ENCODE data around the gene DDX42.

The DDX42 gene

DNA sequence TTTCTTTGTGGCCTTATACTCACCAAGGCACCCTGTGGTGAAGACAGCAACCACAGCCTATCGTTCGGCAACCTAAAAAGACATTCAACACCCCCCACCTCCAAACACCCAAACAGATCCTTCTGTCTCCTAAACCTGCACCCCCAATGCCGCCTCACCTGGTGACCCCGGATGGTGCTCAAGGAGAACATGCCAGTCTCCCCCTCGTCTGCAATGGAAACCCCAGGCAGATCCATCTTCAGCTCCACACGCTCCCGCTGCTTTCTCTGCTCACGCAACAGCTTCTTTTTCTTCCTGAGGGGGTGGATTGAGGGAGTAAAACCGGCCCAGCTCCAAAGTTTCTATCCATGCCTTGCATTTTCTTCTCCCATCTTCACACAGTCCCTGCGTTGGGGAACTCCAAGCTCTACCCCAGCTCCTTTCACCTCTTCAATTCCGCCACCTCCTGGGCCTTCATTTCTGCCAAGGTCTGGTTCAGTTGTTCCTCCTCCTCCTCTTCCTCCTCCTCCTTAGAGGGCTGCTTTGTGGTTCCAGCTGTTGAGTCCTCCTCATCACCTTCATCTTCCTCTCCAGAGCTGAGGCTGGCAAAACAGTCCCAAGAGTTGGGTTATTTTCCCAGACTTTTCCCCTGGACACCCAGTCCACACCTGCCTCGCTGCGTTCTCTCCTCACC lies 49.8 kb downstream of the DDX42 start:
- no peak for DNase-seq

DNA sequence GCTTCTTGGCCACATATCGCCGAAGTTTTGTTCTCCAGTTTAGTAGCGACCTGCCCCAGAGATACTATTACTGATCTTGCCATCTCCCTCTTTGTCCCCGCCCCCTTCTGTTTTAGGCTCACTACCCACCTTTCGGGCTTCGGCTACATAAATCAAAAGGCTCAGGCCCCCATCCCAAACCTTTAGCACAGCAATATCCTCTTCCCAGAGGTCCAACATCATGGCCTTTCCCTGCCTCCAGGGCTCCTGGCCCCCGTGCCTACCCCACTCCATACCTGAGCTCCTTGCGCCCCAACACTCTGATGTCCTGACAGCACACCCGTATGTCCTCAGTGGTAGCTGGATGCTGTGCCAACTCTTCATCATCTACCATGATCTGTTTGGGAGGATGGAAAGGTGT lies 50.4 kb downstream of the DDX42 start:
- no peak for DNase-seq

DNA sequence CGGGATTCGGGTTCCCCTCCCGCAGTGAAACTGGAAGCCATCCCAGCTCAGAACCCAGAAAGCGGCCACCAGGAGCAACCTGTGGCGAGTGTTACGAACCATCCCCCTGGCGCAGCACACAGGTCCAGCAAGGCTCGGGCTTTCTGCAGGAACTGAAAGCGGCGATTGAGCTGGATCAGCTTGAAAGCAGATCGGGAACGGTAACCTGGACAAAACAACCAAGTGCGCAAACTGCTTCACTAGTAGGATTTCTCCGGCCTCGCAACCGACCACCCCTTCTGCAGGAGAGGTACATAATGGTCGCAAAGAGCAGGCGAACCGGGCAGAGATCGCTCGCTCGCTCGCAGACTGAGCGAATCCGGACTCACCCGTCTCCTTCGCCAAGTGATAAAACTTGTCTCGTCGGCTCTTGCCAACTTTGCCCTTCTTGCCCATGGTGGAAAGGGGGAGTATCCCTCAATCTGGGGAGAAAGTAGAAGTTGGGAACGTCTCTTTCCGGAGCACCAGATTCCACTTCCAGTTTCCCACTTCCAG lies 52.6 kb downstream of the DDX42 start:
- no peak for DNase-seq

DNA sequence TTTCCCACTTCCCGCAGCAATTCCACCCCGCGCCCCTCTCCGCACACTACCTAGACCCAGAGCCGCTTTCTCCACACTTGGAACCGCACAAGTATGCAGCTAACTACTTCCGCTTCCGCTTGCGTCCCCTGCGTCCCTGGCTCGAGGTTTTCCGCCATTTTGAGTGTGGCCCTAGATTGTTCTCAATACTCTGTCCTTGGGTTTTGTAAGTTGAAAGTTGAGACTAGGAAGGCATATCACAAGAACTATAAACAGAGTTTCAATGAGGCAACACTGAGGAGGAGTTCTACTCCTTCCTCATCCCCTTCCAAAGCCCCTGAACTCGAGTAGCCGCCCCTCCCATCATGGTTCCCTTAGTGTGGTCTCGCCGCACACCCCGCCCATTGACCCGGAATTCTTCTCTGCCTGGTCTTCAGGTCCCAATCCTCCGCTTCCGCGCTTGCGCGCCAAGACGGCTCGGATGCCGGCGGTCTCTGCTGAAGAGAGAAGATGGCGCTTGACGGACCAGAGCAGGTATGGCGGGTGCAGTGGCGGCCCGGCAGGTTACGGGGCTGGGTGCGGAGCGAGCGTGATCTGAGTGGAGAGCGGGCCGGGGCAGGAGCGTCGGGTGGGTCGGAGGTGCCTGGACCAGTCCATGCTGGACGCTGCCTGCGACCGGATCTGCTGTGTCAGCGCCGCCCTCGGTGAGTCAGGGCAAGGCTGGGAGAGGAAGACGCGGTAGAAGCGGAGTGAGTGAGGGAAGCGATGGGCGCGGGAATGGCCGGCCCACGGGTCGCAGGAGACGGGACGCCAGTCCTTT lies 53.2 kb downstream of the DDX42 start, which contains the start of the genes FTSJ3 and PSMC5:
FTSJ3 (minus strand) TSS at position 662 of the 799 bp plus-strand sequence. CDS start 761 bp downstream, outside the sequence.
PSMC5 (plus strand) TSS at position 430 of the 799 bp plus-strand sequence; CDS start at position 490, 60 bp downstream.
- peak; percentile 97 for DNase-seq

DNA sequence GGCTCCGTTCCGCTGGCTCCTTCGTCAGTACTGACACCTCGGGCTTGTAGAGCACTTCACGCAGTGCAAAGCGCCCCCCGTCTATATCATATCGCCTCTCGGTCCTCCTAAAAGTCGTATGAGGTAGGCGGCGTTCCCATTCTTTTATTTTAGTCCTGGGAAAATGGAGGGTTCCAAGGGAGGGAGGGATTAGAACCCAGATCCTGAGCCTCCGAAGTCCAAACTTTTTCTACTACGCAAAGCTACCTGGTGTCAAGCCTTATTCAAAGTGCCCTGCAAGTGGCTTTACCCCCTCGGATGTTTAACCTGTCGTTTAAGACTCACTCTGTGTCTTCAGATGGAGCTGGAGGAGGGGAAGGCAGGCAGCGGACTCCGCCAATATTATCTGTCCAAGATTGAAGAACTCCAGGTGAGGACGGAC lies 53.8 kb downstream of the DDX42 start:
- DNase-seq: no peak

DNA sequence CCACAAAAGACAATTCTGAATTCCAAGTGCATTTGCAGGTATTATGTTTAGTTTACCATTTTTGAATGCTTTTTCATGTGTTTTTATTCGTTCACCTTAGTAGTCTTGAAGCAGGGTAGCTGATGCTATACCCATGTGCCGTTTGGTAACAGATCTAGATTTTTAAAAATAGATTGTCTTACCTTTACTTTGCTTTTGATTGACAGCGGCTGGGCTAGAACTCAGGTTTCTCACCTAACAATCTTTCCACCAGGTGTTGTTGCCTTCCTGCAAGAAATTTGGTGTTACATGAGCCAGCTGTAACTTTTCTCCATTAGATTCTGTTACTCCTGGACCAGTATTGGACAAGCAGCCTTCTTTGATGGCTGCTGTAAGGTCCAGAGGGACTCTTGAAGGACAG lies 55.0 kb downstream of the DDX42 start:
- no peak for DNase-seq

DNA sequence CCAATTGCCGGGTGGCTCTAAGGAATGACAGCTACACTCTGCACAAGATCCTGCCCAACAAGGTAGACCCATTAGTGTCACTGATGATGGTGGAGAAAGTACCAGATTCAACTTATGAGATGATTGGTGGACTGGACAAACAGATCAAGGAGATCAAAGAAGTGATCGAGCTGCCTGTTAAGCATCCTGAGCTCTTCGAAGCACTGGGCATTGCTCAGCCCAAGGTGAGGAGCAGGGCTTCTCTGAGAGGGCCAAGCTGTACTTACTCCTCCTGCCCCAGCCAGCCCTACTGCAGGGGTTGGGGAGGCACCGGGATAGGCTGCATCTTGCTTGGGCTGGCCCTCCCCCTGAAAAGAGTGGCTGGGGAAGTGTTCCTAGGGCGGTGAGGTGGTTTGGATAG lies 56.3 kb downstream of the DDX42 start:
- DNase-seq: no peak

DNA sequence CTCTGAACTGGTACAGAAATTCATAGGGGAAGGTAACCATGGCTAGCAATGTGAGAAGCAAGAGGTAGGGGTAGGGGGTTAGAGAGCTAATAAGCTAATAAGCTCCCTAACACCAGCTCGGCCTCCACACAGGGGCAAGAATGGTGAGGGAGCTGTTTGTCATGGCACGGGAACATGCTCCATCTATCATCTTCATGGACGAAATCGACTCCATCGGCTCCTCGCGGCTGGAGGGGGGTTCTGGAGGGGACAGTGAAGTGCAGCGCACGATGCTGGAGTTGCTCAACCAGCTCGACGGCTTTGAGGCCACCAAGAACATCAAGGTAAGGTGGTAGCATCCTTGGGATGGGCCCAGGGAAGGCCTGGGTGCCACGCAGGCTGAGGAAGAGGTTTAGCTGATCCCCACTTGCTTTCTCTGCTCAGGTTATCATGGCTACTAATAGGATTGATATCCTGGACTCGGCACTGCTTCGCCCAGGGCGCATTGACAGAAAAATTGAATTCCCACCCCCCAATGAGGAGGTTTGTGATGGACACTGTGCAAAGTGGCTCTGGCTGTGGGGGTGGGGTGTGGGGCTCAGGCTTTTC lies 57.0 kb downstream of the DDX42 start:
- no peak for DNase-seq

DNA sequence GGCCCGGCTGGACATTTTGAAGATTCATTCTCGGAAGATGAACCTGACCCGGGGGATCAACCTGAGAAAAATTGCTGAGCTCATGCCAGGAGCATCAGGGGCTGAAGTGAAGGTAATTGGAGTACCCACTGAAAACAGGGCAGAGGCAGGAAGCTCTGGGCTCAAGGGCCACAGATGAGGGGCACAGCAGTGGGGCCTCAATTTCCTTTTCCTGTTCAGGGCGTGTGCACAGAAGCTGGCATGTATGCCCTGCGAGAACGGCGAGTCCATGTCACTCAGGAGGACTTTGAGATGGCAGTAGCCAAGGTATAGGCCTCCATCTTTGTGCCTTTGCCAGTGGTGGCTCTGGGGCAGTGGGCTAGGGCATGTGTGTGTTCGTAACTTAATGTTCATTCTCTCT lies 57.5 kb downstream of the DDX42 start:
- no peak for DNase-seq

DNA sequence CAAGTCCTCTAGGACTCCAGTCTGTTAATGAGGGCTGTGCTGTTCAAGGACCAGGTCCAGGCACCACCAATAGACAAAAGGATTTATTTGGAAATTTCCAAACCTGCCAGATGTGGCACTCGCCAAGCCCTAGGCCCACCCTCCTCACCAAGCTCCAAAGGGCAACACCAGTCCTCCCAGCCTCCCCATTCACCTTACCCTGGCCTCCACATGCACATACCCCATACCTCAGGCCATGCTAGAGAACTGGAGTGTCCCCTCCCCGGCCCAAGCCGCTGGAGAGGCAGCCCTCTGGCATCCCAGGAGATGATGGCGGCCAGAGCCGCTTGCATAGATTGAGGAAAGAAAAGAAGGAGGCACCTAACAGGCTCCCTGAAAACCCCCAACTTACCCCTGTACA lies 58.0 kb downstream of the DDX42 start:
- DNase-seq: no peak

DNA sequence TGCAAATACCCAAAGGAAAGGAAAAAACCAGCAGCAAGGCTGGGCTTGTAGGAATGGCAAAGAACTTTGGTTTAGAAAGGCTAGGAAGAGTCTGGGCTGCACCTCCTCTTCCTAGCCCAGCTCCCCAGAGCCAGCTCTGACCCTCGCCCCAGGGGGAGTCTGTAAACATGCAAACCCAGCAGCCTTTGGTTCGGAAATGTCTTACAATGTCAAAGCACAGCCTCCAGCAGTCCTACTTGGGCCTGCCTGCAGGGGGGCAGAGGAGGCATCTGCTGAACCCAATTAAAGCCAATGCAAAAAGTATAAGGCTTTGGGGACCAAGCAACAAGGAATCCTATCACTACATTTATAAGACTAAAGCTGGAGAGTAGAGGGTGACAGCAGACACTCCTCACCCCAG lies 58.5 kb downstream of the DDX42 start:
- DNase-seq: no peak

DNA sequence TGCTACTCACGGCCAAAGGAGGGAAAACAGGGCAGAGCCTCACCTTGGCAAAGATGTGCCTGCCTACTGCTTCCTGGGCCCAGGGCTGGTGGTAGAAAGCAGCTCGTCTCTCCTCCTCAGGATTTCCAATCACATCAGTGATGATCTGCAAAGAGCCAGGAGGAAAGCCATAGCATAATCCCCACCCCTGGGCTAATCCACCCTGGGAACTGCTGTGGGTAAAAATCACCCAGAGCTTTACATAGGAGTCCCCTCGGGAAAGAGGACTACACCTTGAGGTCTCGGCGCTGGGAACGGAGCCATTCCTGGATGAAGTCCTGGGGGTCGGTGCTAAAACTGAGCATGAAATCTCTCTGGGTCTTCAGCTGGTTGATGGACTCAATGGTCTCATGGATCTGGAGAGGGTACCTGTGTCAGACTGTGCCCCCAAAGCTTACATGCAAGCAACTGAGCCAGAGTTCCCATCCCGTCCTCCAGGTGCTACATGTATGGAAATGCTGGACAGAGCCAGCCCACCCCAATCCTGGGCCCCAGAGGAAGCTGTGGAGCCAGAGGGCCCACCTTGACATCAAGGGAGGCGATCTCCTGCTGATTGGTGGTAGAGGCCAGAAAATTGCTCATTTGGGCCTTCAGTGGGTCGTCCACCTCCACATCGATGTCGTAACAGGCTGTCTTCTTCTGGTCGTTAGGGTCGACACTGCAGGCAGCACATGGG lies 59.2 kb downstream of the DDX42 start:
- no peak for DNase-seq

DNA sequence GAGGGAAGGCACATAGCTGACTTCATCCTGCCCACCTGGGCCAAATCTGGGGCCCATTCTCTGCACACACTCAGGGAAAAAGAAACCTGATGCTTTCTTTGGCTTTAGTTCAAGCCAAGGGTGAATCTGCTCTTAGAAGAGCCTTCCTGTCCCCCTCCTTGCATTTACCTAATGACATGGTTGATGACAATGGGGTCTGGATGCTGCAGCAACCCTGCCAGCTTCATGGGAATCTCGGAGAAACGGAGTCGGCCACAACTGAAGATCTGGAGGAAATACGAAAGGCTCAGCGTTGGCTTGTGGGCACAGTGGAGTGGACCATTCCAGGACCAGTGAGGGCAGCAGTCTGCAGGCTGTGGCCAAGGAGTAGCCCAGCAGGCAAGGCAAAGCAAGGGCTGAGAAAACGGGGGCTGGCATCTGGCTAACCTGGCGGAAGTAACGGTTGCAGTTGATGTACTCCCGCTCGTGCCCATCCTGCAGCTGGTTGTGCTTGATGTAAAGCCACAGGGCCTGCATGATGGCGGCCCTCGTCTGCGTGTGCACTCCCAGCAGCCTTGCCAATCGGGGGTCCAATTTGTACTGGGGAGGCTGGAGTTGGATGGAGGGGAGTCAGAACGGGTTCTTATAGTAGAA lies 59.9 kb downstream of the DDX42 start:
- no peak for DNase-seq

DNA sequence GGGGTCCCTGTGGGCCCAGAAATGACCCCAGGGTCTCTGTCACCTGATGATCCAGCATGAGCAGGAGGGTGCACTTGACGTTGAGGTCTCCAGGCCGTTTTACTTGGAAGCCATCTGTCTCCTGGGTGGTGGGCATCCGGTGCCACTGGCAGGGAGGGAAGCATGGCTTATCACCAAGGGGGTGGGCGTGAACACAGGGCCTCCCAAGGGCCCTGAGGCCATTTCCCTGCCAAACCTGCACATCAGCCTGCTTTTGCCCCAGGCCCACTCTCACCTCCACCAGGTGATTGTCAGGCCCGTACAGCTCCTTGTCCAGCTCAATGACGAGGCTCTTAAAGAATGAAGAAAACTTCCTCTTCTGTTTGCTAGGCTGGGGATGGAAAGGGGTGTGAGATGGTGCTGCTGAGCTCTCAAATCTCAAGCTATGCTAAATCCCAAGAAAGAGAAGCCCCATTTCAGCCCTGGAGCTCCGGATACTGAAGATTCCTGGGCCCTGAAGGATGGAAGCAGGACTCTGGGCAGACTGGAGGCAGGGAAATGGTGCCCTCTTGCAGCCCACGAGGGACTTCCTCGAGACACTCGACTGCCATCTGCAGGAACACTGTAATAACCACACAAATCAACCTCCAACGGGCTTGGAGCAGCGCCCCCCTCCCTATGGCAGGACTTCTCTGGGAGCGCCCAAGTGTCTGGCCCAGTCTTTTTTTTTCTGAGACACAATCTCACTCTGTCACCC lies 60.6 kb downstream of the DDX42 start:
- no peak for DNase-seq

DNA sequence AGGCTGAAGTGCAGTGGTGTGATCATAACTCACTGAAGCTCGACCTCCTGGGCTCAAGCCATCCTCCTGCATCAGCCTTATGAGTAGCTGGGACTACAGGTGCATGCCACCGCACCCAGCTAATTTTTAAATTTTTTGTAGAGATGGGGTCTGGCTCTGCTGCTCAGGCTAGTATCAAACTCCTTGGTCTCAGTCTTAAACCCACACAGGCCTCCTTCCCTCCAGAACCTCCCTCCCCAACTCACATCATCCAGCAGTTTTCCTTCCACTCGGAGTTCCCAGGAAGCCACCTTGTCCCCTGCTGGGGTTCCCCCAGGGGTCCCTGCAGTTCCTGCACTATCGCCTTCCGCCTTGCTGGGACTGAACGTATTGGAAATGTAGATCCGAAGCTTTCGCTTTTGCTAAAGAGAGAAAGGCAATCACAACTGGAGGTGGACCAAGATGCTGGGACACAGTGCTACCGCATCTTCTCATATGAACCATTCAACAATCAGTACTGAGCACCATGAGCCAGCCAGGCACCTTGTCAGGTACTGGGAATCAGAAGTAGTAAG lies 61.3 kb downstream of the DDX42 start:
- DNase-seq: no peak

DNA sequence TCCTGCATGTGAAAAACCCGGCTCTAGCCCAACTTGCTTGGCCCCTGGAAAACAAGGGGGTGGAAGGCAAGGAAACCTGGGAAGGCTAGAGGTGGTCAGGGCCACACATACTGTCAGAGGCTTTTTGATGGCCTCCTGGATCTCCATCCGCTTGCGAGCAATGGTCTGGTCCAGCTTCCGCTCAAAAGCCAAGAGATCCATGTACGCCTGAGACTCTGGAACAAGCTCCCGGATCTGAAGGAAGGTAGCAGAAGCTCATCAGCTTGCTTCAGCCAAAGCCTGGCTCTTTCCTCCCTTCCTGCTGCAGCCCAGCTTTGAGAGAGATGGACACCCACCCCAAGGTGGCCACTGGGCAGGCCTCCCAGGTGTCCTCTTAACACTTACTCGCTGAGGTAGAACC lies 62.8 kb downstream of the DDX42 start:
- no peak for DNase-seq

DNA sequence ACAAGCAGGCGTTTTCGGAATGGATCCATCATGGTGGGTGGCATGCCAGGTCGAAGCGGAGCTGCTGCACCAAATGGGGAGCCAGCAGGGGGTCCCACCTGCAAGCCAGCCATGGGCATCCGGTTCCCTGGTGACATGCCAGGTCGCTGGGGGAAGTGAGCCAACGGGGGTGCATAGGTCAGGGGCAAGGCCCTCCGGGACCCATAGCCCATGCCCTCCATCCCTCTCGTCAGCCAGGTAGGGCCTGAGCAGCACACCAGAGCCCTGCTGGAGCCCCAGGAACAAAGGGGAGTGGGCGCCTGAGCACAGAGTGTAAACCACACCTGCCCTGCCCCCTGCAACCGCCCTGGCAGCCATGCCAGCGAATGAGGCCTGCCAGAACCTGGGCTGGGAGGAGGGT lies 63.5 kb downstream of the DDX42 start:
- no peak for DNase-seq

DNA sequence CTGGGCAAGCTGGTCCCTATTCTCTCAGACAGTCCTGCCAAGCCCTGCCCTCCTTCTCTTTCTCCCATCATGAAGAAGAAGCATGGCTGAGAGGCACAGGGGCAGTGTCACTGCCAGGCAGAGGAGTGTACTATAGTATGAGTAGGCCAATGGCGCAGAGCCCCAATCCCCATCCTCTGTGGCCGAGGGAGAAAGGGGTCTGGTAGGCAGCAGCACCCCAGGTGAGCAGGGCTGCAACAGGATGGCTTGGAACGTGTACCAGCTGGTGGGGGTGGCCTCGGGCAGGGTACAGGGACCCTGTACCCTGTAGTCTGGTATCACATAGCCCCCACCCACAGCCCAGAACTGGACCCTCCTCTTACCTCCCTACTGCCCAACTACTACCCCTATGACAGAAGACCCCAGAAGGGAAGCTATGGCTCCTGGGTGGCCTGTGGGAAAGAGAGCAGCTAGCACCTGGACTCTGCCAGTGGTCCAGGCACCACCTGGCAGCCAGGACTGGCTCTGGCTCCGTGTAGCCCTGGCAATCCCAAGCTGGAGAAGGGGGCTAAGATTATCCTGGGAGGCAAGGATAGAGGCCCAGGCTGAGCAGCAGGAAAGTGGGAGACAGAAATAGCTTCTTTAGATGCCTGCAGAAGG lies 64.1 kb downstream of the DDX42 start:
- no peak for DNase-seq

DNA sequence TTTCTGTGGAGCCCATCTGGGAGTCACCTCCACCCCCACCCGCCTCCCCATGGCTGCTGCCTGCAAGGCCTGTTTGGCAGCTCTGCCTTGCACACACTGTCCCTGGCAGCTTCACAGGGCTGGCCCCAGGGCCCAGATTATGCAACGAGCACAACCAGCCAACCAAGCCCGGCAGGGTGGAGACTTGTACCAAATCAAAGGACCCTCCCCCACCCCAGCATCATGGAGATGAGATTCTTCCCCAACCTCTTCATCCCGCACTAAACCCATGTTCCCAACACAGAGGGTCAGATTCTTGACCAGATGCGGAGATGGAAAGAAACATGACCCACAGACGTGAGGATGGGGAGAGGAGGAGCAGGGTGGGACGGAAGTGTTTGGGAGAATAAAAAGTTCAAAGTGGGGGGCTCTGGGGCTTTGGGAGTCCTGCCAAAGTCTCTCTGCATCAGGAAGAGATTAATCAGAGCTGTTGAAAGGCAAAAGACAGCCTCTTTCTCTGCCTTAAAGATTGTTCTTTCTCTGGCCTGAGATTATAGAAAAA lies 64.7 kb downstream of the DDX42 start:
- peak; percentile 79 for DNase-seq

DNA sequence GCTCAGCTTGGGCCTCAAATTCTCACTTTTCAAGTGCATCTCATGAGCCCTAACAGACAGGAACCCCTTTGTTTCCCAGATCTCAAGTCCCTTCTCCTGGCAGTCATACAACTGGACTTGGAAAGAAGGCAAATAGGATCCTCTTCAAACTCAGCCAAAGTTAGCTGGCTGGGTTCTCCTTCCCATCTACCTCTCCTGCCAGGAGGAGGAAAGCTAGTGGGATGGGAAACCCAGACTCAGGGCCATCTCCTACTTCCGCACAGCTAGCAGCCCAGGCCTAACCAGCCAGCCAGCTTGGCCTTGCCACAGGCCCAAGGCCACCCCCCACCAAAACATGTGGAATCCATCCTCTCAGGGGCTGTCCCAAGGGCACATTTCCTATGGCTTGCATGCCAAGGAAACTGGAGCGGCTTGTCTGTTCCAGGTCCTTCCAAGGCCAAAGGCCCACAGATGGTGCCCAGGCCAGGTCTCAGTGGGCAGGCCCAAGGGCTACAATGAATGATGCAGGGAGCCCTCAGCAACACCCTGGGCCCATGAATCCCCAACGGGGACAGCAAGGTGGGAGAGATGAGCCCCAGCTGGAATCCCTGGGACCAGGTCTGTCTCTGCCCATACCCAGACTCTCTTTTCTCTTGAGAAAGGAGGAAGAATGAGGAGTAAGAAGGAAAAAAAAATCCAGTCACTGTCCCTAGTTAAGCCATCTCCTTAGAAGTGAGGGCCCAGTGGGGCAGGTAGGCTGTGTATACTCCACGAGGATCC lies 66.8 kb downstream of the DDX42 start:
- DNase-seq: no peak
